ENCODE data around the gene TM9SF4.
"Not testable (repeated sequence)": the region's sequence is repeated elsewhere in the genome, so short reads cannot be mapped to it uniquely, and the experiment has no call there.

TM9SF4 gene

DNA sequence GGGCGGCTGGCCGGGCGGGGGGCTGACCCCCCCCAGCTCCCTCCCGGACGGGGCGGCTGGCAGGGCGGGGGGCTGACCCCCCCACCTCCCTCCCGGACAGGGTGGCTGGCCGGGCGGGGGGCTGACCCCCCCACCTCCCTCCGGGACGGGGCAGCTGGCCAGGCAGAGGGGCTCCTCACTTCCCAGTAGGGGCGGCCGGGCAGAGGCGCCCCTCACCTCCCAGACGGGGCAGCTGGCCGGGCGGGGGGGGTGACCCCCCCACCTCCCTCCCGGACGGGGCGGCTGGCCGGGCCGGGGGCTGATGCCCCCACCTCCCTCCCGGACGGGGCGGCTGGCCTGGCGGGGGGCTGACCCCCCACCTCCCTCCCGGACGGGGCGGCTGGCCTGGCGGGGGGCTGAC lies 12.4 kb downstream of the TM9SF4 start:
- not testable (repeated sequence) for H2AFZ ChIP-seq (ENCODE audit: insufficient read depth, low read length, poor library complexity); H3K79me2 ChIP-seq (ENCODE audit: control insufficient read depth, insufficient read depth, low read length, poor library complexity); H3K27me3 ChIP-seq (ENCODE audit: insufficient read depth, low read length); H2AK5ac ChIP-seq (ENCODE audit: low read length); H3K9me3 ChIP-seq (ENCODE audit: insufficient read depth, low read depth, low read length); H2BK12ac ChIP-seq (ENCODE audit: low read length); H3K9ac ChIP-seq (ENCODE audit: low read length); H4K8ac ChIP-seq (ENCODE audit: low read depth, low read length); H3K4ac ChIP-seq (ENCODE audit: low read depth, low read length); H4K12ac ChIP-seq (ENCODE audit: low read depth, low read length); H3K79me1 ChIP-seq (ENCODE audit: low read length); DNase-seq; H3K18ac ChIP-seq (ENCODE audit: low read length); H3K4me3 ChIP-seq (ENCODE audit: low read depth, low read length); H3K4me2 ChIP-seq (ENCODE audit: low read length); H3K14ac ChIP-seq (ENCODE audit: low read length); H2BK120ac ChIP-seq (ENCODE audit: insufficient read depth, low read length, poor library complexity); H3K36me3 ChIP-seq (ENCODE audit: control insufficient read depth in 1 of 2, insufficient read depth in 2 of 2, low read length in 2 of 2); H4K91ac ChIP-seq (ENCODE audit: low read depth, low read length); H3K23ac ChIP-seq (ENCODE audit: low read length); H3K27ac ChIP-seq (ENCODE audit: low read depth, low read length); H3K4me1 ChIP-seq (ENCODE audit: control insufficient read depth in 1 of 2, insufficient read depth in 2 of 2, low read length in 2 of 2); H2BK5ac ChIP-seq (ENCODE audit: low read depth, low read length, poor library complexity)
- WGBS (ENCODE audit: extremely low coverage, insufficient coverage, insufficient read length) = no CpG with 5 or more reads among the region's 31 CpGs

- Histone ChIP-seq H2BK120ac (ENCODE audit: insufficient read depth, low read length, poor library complexity) (no peak overlapping the region), H3K9me3 (ENCODE audit: insufficient read depth, low read depth, low read length) (no peaks in the 10 kb centered on the region), H3K79me2 (ENCODE audit: control insufficient read depth, insufficient read depth, low read length, poor library complexity) (no peaks in the 10 kb centered on the region), H3K4me2 (ENCODE audit: low read length) (no peak overlapping the region), H3K23ac (ENCODE audit: low read length) (no peak overlapping the region), H2BK12ac (ENCODE audit: low read length) (no peak overlapping the region), H3K27me3 (ENCODE audit: insufficient read depth, low read length) (no peaks in the 10 kb centered on the region), H2AFZ (ENCODE audit: insufficient read depth, low read length, poor library complexity) (no peak overlapping the region), H4K91ac (ENCODE audit: low read depth, low read length) (no peak overlapping the region), H3K4me3 (ENCODE audit: low read depth, low read length) (no peak overlapping the region), H3K4me1 (ENCODE audit: control insufficient read depth in 1 of 2, insufficient read depth in 2 of 2, low read length in 2 of 2) (no peaks in the 10 kb centered on the region), H4K8ac (ENCODE audit: low read depth, low read length) (no peak overlapping the region), H3K18ac (ENCODE audit: low read length) (no peak overlapping the region), H3K14ac (ENCODE audit: low read length) (no peak overlapping the region), H3K36me3 (ENCODE audit: control insufficient read depth in 1 of 2, insufficient read depth in 2 of 2, low read length in 2 of 2) (peaks cover 3 to 4% of the 10 kb centered on the region in 2 experiments), H3K4ac (ENCODE audit: low read depth, low read length) (no peak overlapping the region), H3K27ac (ENCODE audit: low read depth, low read length) (no peak overlapping the region), H4K12ac (ENCODE audit: low read depth, low read length) (no peak overlapping the region), H3K79me1 (ENCODE audit: low read length) (no peaks in the 10 kb centered on the region), H3K9ac (ENCODE audit: low read length) (no peak overlapping the region), H2AK5ac (ENCODE audit: low read length) (no peak overlapping the region), H2BK5ac (ENCODE audit: low read depth, low read length, poor library complexity) (no peak overlapping the region)
- no CpG with 5 or more reads among the region's 4 CpGs for WGBS (ENCODE audit: extremely low coverage, insufficient coverage, insufficient read length)
- DNase-seq = no peak
These were observed 13.6 kb downstream of the TM9SF4 start for GRCh38 chr20:32123088-32123487.

DNA sequence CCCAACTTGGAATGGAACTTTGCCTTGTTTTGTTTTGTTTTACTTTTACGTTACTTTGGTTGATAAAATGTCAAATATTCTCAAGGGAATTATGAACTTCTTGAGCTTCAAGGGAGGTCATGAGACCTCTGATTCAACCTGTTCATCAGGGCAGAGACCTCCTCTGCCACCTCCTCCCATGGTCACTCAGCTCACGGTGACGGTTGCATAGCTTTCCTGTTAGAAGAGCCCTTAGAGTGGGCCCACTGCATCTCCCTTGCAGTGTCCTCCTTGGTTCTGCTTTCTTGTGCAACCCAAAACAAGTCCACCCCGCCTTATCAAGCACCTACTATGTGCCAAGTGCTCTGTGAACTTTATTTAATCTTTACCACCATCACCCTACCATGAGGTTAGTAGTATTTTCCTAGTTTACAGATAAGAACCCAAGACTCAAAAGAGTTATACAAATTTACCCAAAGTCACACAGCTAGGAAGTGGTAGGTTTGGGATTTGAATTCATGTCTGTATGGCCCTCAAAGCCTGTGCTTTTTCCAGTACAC lies 15.5 kb downstream of the TM9SF4 start:
- Histone ChIP-seq H4K12ac (ENCODE audit: low read depth, low read length) (no peak overlapping the region), H3K27ac (ENCODE audit: low read depth, low read length) (no peak overlapping the region), H3K27me3 (ENCODE audit: insufficient read depth, low read length) (no peaks in the 10 kb centered on the region), H3K9me3 (ENCODE audit: insufficient read depth, low read depth, low read length) (no peaks in the 10 kb centered on the region), H2BK12ac (ENCODE audit: low read length) (no peak overlapping the region), H3K4me3 (ENCODE audit: low read depth, low read length) (no peak overlapping the region), H2AK5ac (ENCODE audit: low read length) (no peak overlapping the region), H3K79me2 (ENCODE audit: control insufficient read depth, insufficient read depth, low read length, poor library complexity) (no peaks in the 10 kb centered on the region), H3K23ac (ENCODE audit: low read length) (no peak overlapping the region), H3K18ac (ENCODE audit: low read length) (no peak overlapping the region), H3K79me1 (ENCODE audit: low read length) (no peaks in the 10 kb centered on the region), H3K4me1 (ENCODE audit: control insufficient read depth in 1 of 2, insufficient read depth in 2 of 2, low read length in 2 of 2) (no peaks in the 10 kb centered on the region), H3K9ac (ENCODE audit: low read length) (no peak overlapping the region), H3K36me3 (ENCODE audit: control insufficient read depth in 1 of 2, insufficient read depth in 2 of 2, low read length in 2 of 2) (peaks cover 2 to 3% of the 10 kb centered on the region in 2 experiments), H4K91ac (ENCODE audit: low read depth, low read length) (no peak overlapping the region), H2BK5ac (ENCODE audit: low read depth, low read length, poor library complexity) (no peak overlapping the region), H2BK120ac (ENCODE audit: insufficient read depth, low read length, poor library complexity) (no peak overlapping the region), H4K8ac (ENCODE audit: low read depth, low read length) (no peak overlapping the region), H3K4ac (ENCODE audit: low read depth, low read length) (no peak overlapping the region), H2AFZ (ENCODE audit: insufficient read depth, low read length, poor library complexity) (no peak overlapping the region), H3K14ac (ENCODE audit: low read length) (no peak overlapping the region), H3K4me2 (ENCODE audit: low read length) (no peak overlapping the region)
- no CpG with 5 or more reads among the region's 4 CpGs for WGBS (ENCODE audit: extremely low coverage, insufficient coverage, insufficient read length)
- no peak for DNase-seq

DNA sequence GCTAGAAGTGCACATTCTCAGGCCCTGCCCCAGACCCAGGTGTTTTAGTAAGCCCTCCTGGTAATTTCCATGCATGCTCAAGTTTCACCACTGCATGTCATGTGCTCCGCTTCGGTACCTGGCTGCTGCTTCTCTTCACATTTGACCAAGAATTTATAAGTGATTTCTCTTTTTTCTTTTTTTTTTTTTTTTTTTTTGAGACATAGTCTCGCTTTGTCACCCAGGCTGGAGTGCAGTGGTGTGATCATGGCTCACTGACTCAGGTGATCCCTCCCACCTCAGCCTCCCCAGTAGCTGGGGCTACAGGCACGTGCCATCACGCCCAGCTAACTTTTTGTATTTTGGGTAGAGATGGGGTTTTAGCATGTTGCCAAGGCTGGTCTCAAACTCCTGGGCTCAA lies 16.0 kb downstream of the TM9SF4 start:
- Histone ChIP-seq H3K27ac (ENCODE audit: low read depth, low read length) (no peak overlapping the region), H4K91ac (ENCODE audit: low read depth, low read length) (no peak overlapping the region), H3K4me3 (ENCODE audit: low read depth, low read length) (no peak overlapping the region), H2AFZ (ENCODE audit: insufficient read depth, low read length, poor library complexity) (no peak overlapping the region), H4K8ac (ENCODE audit: low read depth, low read length) (no peak overlapping the region), H3K36me3 (ENCODE audit: control insufficient read depth in 1 of 2, insufficient read depth in 2 of 2, low read length in 2 of 2) (peaks cover 2 to 3% of the 10 kb centered on the region in 2 experiments), H2BK120ac (ENCODE audit: insufficient read depth, low read length, poor library complexity) (no peak overlapping the region), H3K79me2 (ENCODE audit: control insufficient read depth, insufficient read depth, low read length, poor library complexity) (no peaks in the 10 kb centered on the region), H3K14ac (ENCODE audit: low read length) (no peak overlapping the region), H3K9ac (ENCODE audit: low read length) (no peak overlapping the region), H4K12ac (ENCODE audit: low read depth, low read length) (no peak overlapping the region), H3K23ac (ENCODE audit: low read length) (no peak overlapping the region), H3K18ac (ENCODE audit: low read length) (no peak overlapping the region), H3K4ac (ENCODE audit: low read depth, low read length) (no peak overlapping the region), H3K79me1 (ENCODE audit: low read length) (no peaks in the 10 kb centered on the region), H2BK5ac (ENCODE audit: low read depth, low read length, poor library complexity) (no peak overlapping the region), H2AK5ac (ENCODE audit: low read length) (no peak overlapping the region), H3K4me2 (ENCODE audit: low read length) (no peak overlapping the region), H3K27me3 (ENCODE audit: insufficient read depth, low read length) (no peaks in the 10 kb centered on the region), H2BK12ac (ENCODE audit: low read length) (no peak overlapping the region), H3K9me3 (ENCODE audit: insufficient read depth, low read depth, low read length) (no peaks in the 10 kb centered on the region), H3K4me1 (ENCODE audit: control insufficient read depth in 1 of 2, insufficient read depth in 2 of 2, low read length in 2 of 2) (no peaks in the 10 kb centered on the region)
- no CpG with 5 or more reads among the region's 5 CpGs for WGBS (ENCODE audit: extremely low coverage, insufficient coverage, insufficient read length)
- no peak for DNase-seq
